CD4-positive, alpha-beta T cell (primary cell): ENCODE results near the gene PHF2. TPM values are rescaled to one million over a fixed set of nuclear protein-coding genes. Genes with fewer than 3 reads are reported as not detected.

Experiments used
- ATAC-seq: fragments of 200-7000 bp; cut with Tn5 transposase; one replicate; pipeline ENCODE4 v1.10.0; 2022; ENCODE audit warnings: mild to moderate bottlenecking; ENCODE audit not compliant: poor library complexity
- CTCF ChIA-PET: fragments of 350-600 bp; sonication (Branson Sonifier 250); formaldehyde crosslinking; loops from one replicate; lab custom pipeline; 2021; ENCODE audit warnings: antibody characterized with exemption, inconsistent platforms; lab: Charles Lee
- POLR2A ChIA-PET: fragments of 350-600 bp; sonication (Branson Sonifier 250); formaldehyde crosslinking; loops from one replicate; lab custom pipeline; 2021; ENCODE audit warnings: antibody characterized with exemption, inconsistent platforms; lab: Charles Lee
- DNase-seq, 14 experiments: peaks; one replicate each; pipeline ENCODE4 v3.0.0-alpha.2; 2013 to 2020; ENCODE audit warnings: mixed read lengths in 2 of 14
- H3K27ac ChIP-seq, 2 donors: one replicate each; pipeline versions ENCODE4 v1.5.1 to v1.7.0; 2013; ENCODE audit warnings: low read length in 2 of 2, low read depth in 1 of 2, mild to moderate bottlenecking in 1 of 2
- H3K27me3 ChIP-seq, 2 experiments: 1 replicate in 1 of 2; 2 replicates in 1 of 2; pipeline versions ENCODE4 v1.6.1 to v1.7.0; 2013; ENCODE audit warnings: low read length in 2 of 2, control low read depth in 1 of 2, mild to moderate bottlenecking in 1 of 2, moderate library complexity in 1 of 2; ENCODE audit not compliant: insufficient read depth in 2 of 2, control insufficient read depth in 1 of 2
- H3K36me3 ChIP-seq: one replicate; pipeline ENCODE4 v1.6.1; 2013; ENCODE audit warnings: low read length, control low read depth; ENCODE audit not compliant: insufficient read depth
- H3K4me1 ChIP-seq: one replicate; pipeline ENCODE4 v1.6.1; 2013; ENCODE audit warnings: low read length, control low read depth; ENCODE audit not compliant: insufficient read depth
- H3K4me3 ChIP-seq: one replicate; pipeline ENCODE4 v1.5.1; 2013; ENCODE audit warnings: mild to moderate bottlenecking, low read length, moderate library complexity
- H3K9me3 ChIP-seq, 2 experiments: 1 replicate in 1 of 2; 2 replicates in 1 of 2; pipeline versions ENCODE4 v1.6.1 to v1.7.0; 2013; ENCODE audit warnings: low read length in 2 of 2, mild to moderate bottlenecking in 2 of 2, control low read depth in 1 of 2, moderate library complexity in 1 of 2; ENCODE audit not compliant: control insufficient read depth in 1 of 2, insufficient read depth in 1 of 2
- H3K27ac Mint-ChIP-seq: one replicate; pipeline ENCODE4 v1.8.0; 2020; ENCODE audit warnings: mixed read lengths
- H3K27me3 Mint-ChIP-seq: one replicate; pipeline ENCODE4 v1.8.0; 2021; ENCODE audit warnings: mixed read lengths
- H3K36me3 Mint-ChIP-seq: one replicate; pipeline ENCODE4 v1.8.0; 2021; ENCODE audit warnings: low read depth, mixed read lengths
- H3K4me1 Mint-ChIP-seq: one replicate; pipeline ENCODE4 v1.8.0; 2021; ENCODE audit warnings: low read depth, mixed read lengths
- H3K4me3 Mint-ChIP-seq: one replicate; pipeline ENCODE4 v1.8.0; 2020; ENCODE audit warnings: mild to moderate bottlenecking, mixed read lengths
- H3K9me3 Mint-ChIP-seq: one replicate; pipeline ENCODE4 v1.8.0; 2020; ENCODE audit warnings: mixed read lengths
- intact Hi-C, 2 experiments: fragments of 100-400 bp; cut with DNase I in 1 of 2; cut with micrococcal nuclease in 1 of 2; formaldehyde crosslinking; loops; one replicate each; pipeline versions ENCODE4 v1.15.1 to v1.9.0; 2023 to 2025; cut with DNase I, micrococcal nuclease
- total RNA-seq, 174 experiments: library from RNA in 2 of 174; stranded (reverse) in 2 of 174; gene quantifications; one replicate each; pipeline ENCODE4 v1.2.3 and lab custom pipeline; 2021 to 2026
- TF ChIP-seq, protein P1 (sequence below): fragments of 200-600 bp; IDR thresholded peaks from one replicate; pipeline ENCODE4 v1.8.0; 2022; ENCODE audit warnings: antibody characterized with exemption, mild to moderate bottlenecking

The PHF2 gene
- total RNA-seq, 2 experiments from 2014 or later = 27.3 to 28.8 TPM

DNA sequence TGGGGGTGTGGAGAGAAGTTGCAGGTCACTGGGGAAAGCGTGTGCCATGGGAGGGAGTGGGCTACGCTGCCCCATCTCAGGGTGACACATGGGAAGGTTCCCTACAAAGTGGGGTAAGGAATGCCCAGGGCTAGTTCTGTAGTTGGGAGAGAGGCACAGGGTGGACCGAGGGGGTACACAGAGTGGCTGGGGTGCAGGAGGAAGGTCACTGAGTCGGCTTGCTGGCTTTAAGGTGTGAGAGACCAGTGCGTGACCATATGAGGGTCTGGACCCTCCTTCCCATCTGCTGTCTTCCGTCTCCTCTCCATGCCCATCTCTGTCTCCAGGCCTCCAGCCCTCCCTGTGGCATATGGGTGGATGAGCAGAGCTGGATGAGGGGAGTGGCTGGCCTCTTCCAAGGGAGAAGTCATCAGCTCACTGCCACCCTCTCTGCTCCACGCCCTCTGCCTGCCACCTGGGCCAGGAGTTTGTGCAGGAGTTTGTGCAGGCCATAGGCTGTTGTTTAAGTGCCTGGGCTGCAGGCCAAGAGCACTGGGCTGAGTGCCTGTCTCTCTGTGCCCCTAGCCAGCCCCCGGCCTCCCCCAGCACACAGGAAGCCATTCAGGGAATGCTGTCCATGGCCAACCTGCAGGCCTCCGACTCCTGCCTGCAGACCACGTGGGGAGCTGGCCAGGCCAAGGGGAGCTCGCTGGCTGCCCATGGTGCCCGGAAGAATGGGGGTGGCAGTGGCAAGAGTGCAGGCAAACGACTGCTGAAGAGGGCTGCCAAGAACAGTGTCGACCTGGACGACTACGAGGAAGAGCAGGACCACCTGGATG lies 96.8 kb downstream of the PHF2 start:
- no peaks in the 10 kb centered on the region for H3K27me3 ChIP-seq
- Mint-ChIP-seq H3K27me3 (no peaks in the 10 kb centered on the region), H3K4me3 (no peak overlapping the region), H3K4me1 (no peaks in the 10 kb centered on the region), H3K27ac (no peak overlapping the region), H3K36me3 (peaks cover 53% of the 10 kb centered on the region), H3K9me3 (no peaks in the 10 kb centered on the region)
- H3K4me1 ChIP-seq = no peaks in the 10 kb centered on the region
- H3K9me3 ChIP-seq = peaks cover 0 to 24% of the 10 kb centered on the region in 2 experiments
- intact Hi-C loops = no loop called here
- ChIA-PET POLR2A (no interaction called here), CTCF (no interaction called here)
- peaks cover 43% of the 10 kb centered on the region for H3K36me3 ChIP-seq
- no peak overlapping the region for H3K4me3 ChIP-seq
- ATAC-seq (no peak), DNase-seq (peak in 3 of 14 experiments; percentile 1 to 29 (median 6))
- TF ChIP-seq, protein P1, sequence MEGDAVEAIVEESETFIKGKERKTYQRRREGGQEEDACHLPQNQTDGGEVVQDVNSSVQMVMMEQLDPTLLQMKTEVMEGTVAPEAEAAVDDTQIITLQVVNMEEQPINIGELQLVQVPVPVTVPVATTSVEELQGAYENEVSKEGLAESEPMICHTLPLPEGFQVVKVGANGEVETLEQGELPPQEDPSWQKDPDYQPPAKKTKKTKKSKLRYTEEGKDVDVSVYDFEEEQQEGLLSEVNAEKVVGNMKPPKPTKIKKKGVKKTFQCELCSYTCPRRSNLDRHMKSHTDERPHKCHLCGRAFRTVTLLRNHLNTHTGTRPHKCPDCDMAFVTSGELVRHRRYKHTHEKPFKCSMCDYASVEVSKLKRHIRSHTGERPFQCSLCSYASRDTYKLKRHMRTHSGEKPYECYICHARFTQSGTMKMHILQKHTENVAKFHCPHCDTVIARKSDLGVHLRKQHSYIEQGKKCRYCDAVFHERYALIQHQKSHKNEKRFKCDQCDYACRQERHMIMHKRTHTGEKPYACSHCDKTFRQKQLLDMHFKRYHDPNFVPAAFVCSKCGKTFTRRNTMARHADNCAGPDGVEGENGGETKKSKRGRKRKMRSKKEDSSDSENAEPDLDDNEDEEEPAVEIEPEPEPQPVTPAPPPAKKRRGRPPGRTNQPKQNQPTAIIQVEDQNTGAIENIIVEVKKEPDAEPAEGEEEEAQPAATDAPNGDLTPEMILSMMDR = no peak
- H3K27ac ChIP-seq = no peak overlapping the region

- peaks cover 0 to 24% of the 10 kb centered on the region in 2 experiments for H3K9me3 ChIP-seq
- Mint-ChIP-seq H3K36me3 (peaks cover 54% of the 10 kb centered on the region), H3K27me3 (no peaks in the 10 kb centered on the region), H3K4me1 (no peaks in the 10 kb centered on the region), H3K9me3 (no peaks in the 10 kb centered on the region), H3K27ac (no peak overlapping the region), H3K4me3 (no peak overlapping the region)
- H3K27ac ChIP-seq = no peak overlapping the region
- TF ChIP-seq, protein P1 = no peak
- intact Hi-C loops = no loop called here
- no peak overlapping the region for H3K4me3 ChIP-seq
- ChIA-PET CTCF (no interaction called here), POLR2A (no interaction called here)
- H3K36me3 ChIP-seq = peaks cover 42% of the 10 kb centered on the region
- H3K4me1 ChIP-seq = no peaks in the 10 kb centered on the region
- DNase-seq = peak in 2 of 14 experiments; percentile 7 to 28
- no peaks in the 10 kb centered on the region for H3K27me3 ChIP-seq
- ATAC-seq = no peak
These were observed 97.5 kb downstream of the PHF2 start for GRCh38 chr9:93673839-93674334.

GRCh38 chr9:93674580-93675335 lies 98.4 kb downstream of the PHF2 start:
- peaks cover 42% of the 10 kb centered on the region for H3K36me3 ChIP-seq
- Mint-ChIP-seq H3K36me3 (peaks cover 54% of the 10 kb centered on the region), H3K9me3 (no peaks in the 10 kb centered on the region), H3K27me3 (no peaks in the 10 kb centered on the region), H3K27ac (no peak overlapping the region), H3K4me1 (no peaks in the 10 kb centered on the region), H3K4me3 (no peak overlapping the region)
- DNase-seq (peak in 2 of 14 experiments; percentile 8 to 29), ATAC-seq (no peak)
- POLR2A ChIA-PET = no interaction called here
- CTCF ChIA-PET = no interaction called here
- no peak overlapping the region for H3K27ac ChIP-seq
- intact Hi-C loops = no loop called here
- no peaks in the 10 kb centered on the region for H3K27me3 ChIP-seq
- no peak overlapping the region for H3K4me3 ChIP-seq
- TF ChIP-seq, protein P1 = no peak
- peaks cover 0 to 24% of the 10 kb centered on the region in 2 experiments for H3K9me3 ChIP-seq
- H3K4me1 ChIP-seq = no peaks in the 10 kb centered on the region
